ENCODE measurements around the gene PRDM15.

PRDM15 gene

GRCh38 chr21:41919666-41920398, 40.7 kb upstream of the PRDM15 start:
- Histone ChIP-seq H3K27me3 (ENCODE audit: control insufficient read depth in 1 of 2, insufficient read depth in 1 of 2, low read length in 2 of 2) (no peaks in the 10 kb centered on the region), H3K4me3 (ENCODE audit: insufficient read depth in 1 of 2, low read depth in 1 of 2, low read length in 2 of 2) (no peak overlapping the region), H3K14ac (ENCODE audit: low read length in 2 of 2) (no peak overlapping the region), H2BK5ac (ENCODE audit: low read depth, low read length, poor library complexity, severe bottlenecking) (no peak overlapping the region), H2BK12ac (ENCODE audit: low read length in 2 of 2) (no peak overlapping the region), H4K8ac (ENCODE audit: low read length) (no peak overlapping the region), H3K23ac (ENCODE audit: low read length in 2 of 2) (no peak overlapping the region), H3K27ac (ENCODE audit: low read length, poor library complexity, severe bottlenecking) (no peak overlapping the region), H3K9ac (ENCODE audit: low read length) (no peak overlapping the region), H2AK5ac (ENCODE audit: low read length, severe bottlenecking) (no peak overlapping the region), H2BK15ac (ENCODE audit: low read depth, poor library complexity, severe bottlenecking) (no peak overlapping the region), H3K4me1 (ENCODE audit: control insufficient read depth, insufficient read depth, low read depth, low read length) (peaks cover 2% of the 10 kb centered on the region), H3K9me3 (ENCODE audit: control insufficient read depth, low read length) (peaks cover 3% of the 10 kb centered on the region), H3K79me1 (replicated peaks; ENCODE audit: low read length, poor library complexity, severe bottlenecking) (peaks cover 14% of the 10 kb centered on the region), H2BK120ac (ENCODE audit: low read depth, low read length) (no peak overlapping the region), H2AFZ (ENCODE audit: low read depth, low read length) (no peak overlapping the region), H4K91ac (ENCODE audit: low read length) (no peak overlapping the region), H3K36me3 (ENCODE audit: control insufficient read depth in 1 of 2, insufficient read depth in 2 of 2, low read depth in 1 of 2, low read length in 2 of 2) (peaks cover 42 to 55% of the 10 kb centered on the region in 2 experiments), H3K4me2 (ENCODE audit: low read length, poor library complexity, severe bottlenecking) (no peak overlapping the region), H3K4ac (ENCODE audit: low read depth in 1 of 2, low read length in 2 of 2) (no peak overlapping the region), H3K18ac (ENCODE audit: low read depth in 1 of 2, low read length in 2 of 2) (no peak overlapping the region)
- WGBS = 94% methylated on average over 15 of the region's 15 CpGs
- DNase-seq = no peak

- H3K36me3 ChIP-seq (ENCODE audit: control insufficient read depth in 1 of 2, insufficient read depth in 2 of 2, low read depth in 1 of 2, low read length in 2 of 2) = peaks cover 51 to 64% of the 10 kb centered on the region in 2 experiments
- no peak overlapping the region for H3K18ac ChIP-seq (ENCODE audit: low read depth in 1 of 2, low read length in 2 of 2)
- peaks cover 3% of the 10 kb centered on the region for H3K9me3 ChIP-seq (ENCODE audit: control insufficient read depth, low read length)
- H4K91ac ChIP-seq (ENCODE audit: low read length) = no peak overlapping the region
- H4K8ac ChIP-seq (ENCODE audit: low read length) = no peak overlapping the region
- H3K79me1 ChIP-seq (replicated peaks; ENCODE audit: low read length, poor library complexity, severe bottlenecking) = peaks cover 10% of the 10 kb centered on the region
- H2AFZ ChIP-seq (ENCODE audit: low read depth, low read length) = no peak overlapping the region
- H2BK12ac ChIP-seq (ENCODE audit: low read length in 2 of 2) = no peak overlapping the region
- no peak overlapping the region for H2BK5ac ChIP-seq (ENCODE audit: low read depth, low read length, poor library complexity, severe bottlenecking)
- no peaks in the 10 kb centered on the region for H3K27me3 ChIP-seq (ENCODE audit: control insufficient read depth in 1 of 2, insufficient read depth in 1 of 2, low read length in 2 of 2)
- H3K4me3 ChIP-seq (ENCODE audit: insufficient read depth in 1 of 2, low read depth in 1 of 2, low read length in 2 of 2) = no peak overlapping the region
- no peak overlapping the region for H3K9ac ChIP-seq (ENCODE audit: low read length)
- no peak overlapping the region for H3K4me2 ChIP-seq (ENCODE audit: low read length, poor library complexity, severe bottlenecking)
- H2BK120ac ChIP-seq (ENCODE audit: low read depth, low read length) = no peak overlapping the region
- H2BK15ac ChIP-seq (ENCODE audit: low read depth, poor library complexity, severe bottlenecking) = no peak overlapping the region
- WGBS = 98% methylated on average over 13 of the region's 15 CpGs
- H3K4ac ChIP-seq (ENCODE audit: low read depth in 1 of 2, low read length in 2 of 2) = no peak overlapping the region
- no peak overlapping the region for H2AK5ac ChIP-seq (ENCODE audit: low read length, severe bottlenecking)
- DNase-seq = no peak
- H3K4me1 ChIP-seq (ENCODE audit: control insufficient read depth, insufficient read depth, low read depth, low read length) = peaks cover 2% of the 10 kb centered on the region
- H3K27ac ChIP-seq (ENCODE audit: low read length, poor library complexity, severe bottlenecking) = no peak overlapping the region
- no peak overlapping the region for H3K14ac ChIP-seq (ENCODE audit: low read length in 2 of 2)
- no peak overlapping the region for H3K23ac ChIP-seq (ENCODE audit: low read length in 2 of 2)
Measured at GRCh38 chr21:41918561-41919358, 39.6 kb upstream of the PRDM15 start.

DNA sequence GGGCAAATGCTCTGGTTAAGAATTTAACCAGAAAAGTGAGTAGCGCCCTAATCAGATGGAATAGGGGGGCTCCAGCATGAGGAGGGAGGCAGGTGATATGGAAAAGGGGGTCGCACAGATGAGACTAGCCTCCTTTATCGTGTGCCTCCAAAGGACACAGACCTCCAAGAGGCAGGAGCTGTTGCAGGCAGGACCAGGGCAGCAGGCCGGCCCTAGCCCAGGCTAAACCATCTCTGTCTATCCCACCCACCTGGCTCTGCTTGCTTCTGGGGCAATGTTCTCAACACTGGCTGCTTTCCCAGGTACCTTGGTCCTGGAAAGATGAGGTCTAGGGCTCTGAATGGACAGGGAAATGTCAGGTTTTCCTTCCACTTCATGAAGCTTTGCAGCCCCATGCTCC, 38.4 kb upstream of the PRDM15 start:
- Histone ChIP-seq H3K18ac (ENCODE audit: low read depth in 1 of 2, low read length in 2 of 2) (no peak overlapping the region), H2AK5ac (ENCODE audit: low read length, severe bottlenecking) (no peak overlapping the region), H2BK5ac (ENCODE audit: low read depth, low read length, poor library complexity, severe bottlenecking) (no peak overlapping the region), H3K4me1 (ENCODE audit: control insufficient read depth, insufficient read depth, low read depth, low read length) (no peaks in the 10 kb centered on the region), H3K79me1 (replicated peaks; ENCODE audit: low read length, poor library complexity, severe bottlenecking) (peaks cover 8% of the 10 kb centered on the region), H2BK120ac (ENCODE audit: low read depth, low read length) (no peak overlapping the region), H3K27ac (ENCODE audit: low read length, poor library complexity, severe bottlenecking) (no peak overlapping the region), H2AFZ (ENCODE audit: low read depth, low read length) (no peak overlapping the region), H3K9ac (ENCODE audit: low read length) (no peak overlapping the region), H3K23ac (ENCODE audit: low read length in 2 of 2) (no peak overlapping the region), H3K14ac (ENCODE audit: low read length in 2 of 2) (no peak overlapping the region), H3K4me2 (ENCODE audit: low read length, poor library complexity, severe bottlenecking) (no peak overlapping the region), H2BK12ac (ENCODE audit: low read length in 2 of 2) (no peak overlapping the region), H2BK15ac (ENCODE audit: low read depth, poor library complexity, severe bottlenecking) (no peak overlapping the region), H3K27me3 (ENCODE audit: control insufficient read depth in 1 of 2, insufficient read depth in 1 of 2, low read length in 2 of 2) (no peaks in the 10 kb centered on the region), H3K36me3 (ENCODE audit: control insufficient read depth in 1 of 2, insufficient read depth in 2 of 2, low read depth in 1 of 2, low read length in 2 of 2) (peaks cover 57 to 76% of the 10 kb centered on the region in 2 experiments), H3K9me3 (ENCODE audit: control insufficient read depth, low read length) (peaks cover 3% of the 10 kb centered on the region), H3K4me3 (ENCODE audit: insufficient read depth in 1 of 2, low read depth in 1 of 2, low read length in 2 of 2) (no peak overlapping the region), H4K91ac (ENCODE audit: low read length) (no peak overlapping the region), H3K4ac (ENCODE audit: low read depth in 1 of 2, low read length in 2 of 2) (no peak overlapping the region), H4K8ac (ENCODE audit: low read length) (no peak overlapping the region)
- WGBS = 98% methylated on average over 4 of the region's 4 CpGs
- no peak for DNase-seq

GRCh38 chr21:41916888-41917433, 37.8 kb upstream of the PRDM15 start:
- H3K4me3 ChIP-seq (ENCODE audit: insufficient read depth in 1 of 2, low read depth in 1 of 2, low read length in 2 of 2) = no peak overlapping the region
- no peaks in the 10 kb centered on the region for H3K27me3 ChIP-seq (ENCODE audit: control insufficient read depth in 1 of 2, insufficient read depth in 1 of 2, low read length in 2 of 2)
- no peak overlapping the region for H3K4me2 ChIP-seq (ENCODE audit: low read length, poor library complexity, severe bottlenecking)
- H3K27ac ChIP-seq (ENCODE audit: low read length, poor library complexity, severe bottlenecking) = no peak overlapping the region
- no peak overlapping the region for H2AFZ ChIP-seq (ENCODE audit: low read depth, low read length)
- no peak overlapping the region for H2BK5ac ChIP-seq (ENCODE audit: low read depth, low read length, poor library complexity, severe bottlenecking)
- no peak overlapping the region for H4K91ac ChIP-seq (ENCODE audit: low read length)
- no peak overlapping the region for H3K23ac ChIP-seq (ENCODE audit: low read length in 2 of 2)
- no peak overlapping the region for H3K14ac ChIP-seq (ENCODE audit: low read length in 2 of 2)
- peaks cover 60 to 79% of the 10 kb centered on the region in 2 experiments for H3K36me3 ChIP-seq (ENCODE audit: control insufficient read depth in 1 of 2, insufficient read depth in 2 of 2, low read depth in 1 of 2, low read length in 2 of 2)
- peaks cover 8% of the 10 kb centered on the region for H3K79me1 ChIP-seq (replicated peaks; ENCODE audit: low read length, poor library complexity, severe bottlenecking)
- peaks cover 3% of the 10 kb centered on the region for H3K9me3 ChIP-seq (ENCODE audit: control insufficient read depth, low read length)
- H2BK15ac ChIP-seq (ENCODE audit: low read depth, poor library complexity, severe bottlenecking) = no peak overlapping the region
- no peak overlapping the region for H2BK120ac ChIP-seq (ENCODE audit: low read depth, low read length)
- no peak overlapping the region for H4K8ac ChIP-seq (ENCODE audit: low read length)
- no peak overlapping the region for H2BK12ac ChIP-seq (ENCODE audit: low read length in 2 of 2)
- H3K9ac ChIP-seq (ENCODE audit: low read length) = no peak overlapping the region
- 94% methylated on average over 3 of the region's 3 CpGs for WGBS
- no peak overlapping the region for H3K4ac ChIP-seq (ENCODE audit: low read depth in 1 of 2, low read length in 2 of 2)
- H2AK5ac ChIP-seq (ENCODE audit: low read length, severe bottlenecking) = no peak overlapping the region
- H3K18ac ChIP-seq (ENCODE audit: low read depth in 1 of 2, low read length in 2 of 2) = no peak overlapping the region
- no peaks in the 10 kb centered on the region for H3K4me1 ChIP-seq (ENCODE audit: control insufficient read depth, insufficient read depth, low read depth, low read length)
- DNase-seq = no peak

Data from mesenchymal stem cell (in vitro differentiated cells and primary cell).